AG04449 (cell line): ENCODE data around the gene HDAC5.
A peak's percentile ranks its signal among the peaks of the same experiment; 100 is the strongest.

Source experiments
- CTCF ChIA-PET: fragments of 350-600 bp; formaldehyde crosslinking; extraction: SDS; loops from one replicate; lab custom pipeline; 2021; ENCODE audit warnings: antibody characterized with exemption; lab: Yijun Ruan, JAX
- POLR2A ChIA-PET: fragments of 400-600, 350-600 bp; formaldehyde crosslinking; extraction: SDS; loops from one replicate; lab custom pipeline; 2020; ENCODE audit warnings: antibody characterized with exemption, inconsistent platforms; lab: Yijun Ruan, JAX
- DNase-seq: peaks from one replicate; pipeline ENCODE4 v3.0.0-alpha.2; 2010; ENCODE audit warnings: low read depth, low spot score
- H3K4me3 ChIP-seq: 2 replicates; pipeline ENCODE4 v1.5.1; 2011; ENCODE audit warnings: low read depth, mild to moderate bottlenecking, control low read depth, low read length
- TF ChIP-seq, protein P1 (sequence below): IDR thresholded peaks from one replicate; pipeline ENCODE4 v1.5.1; 2011; ENCODE audit warnings: mild to moderate bottlenecking, moderate library complexity, low read length, control low read depth, inconsistent platforms; ENCODE audit not compliant: insufficient read depth; ENCODE audit errors: missing control alignments

Gene HDAC5

DNA sequence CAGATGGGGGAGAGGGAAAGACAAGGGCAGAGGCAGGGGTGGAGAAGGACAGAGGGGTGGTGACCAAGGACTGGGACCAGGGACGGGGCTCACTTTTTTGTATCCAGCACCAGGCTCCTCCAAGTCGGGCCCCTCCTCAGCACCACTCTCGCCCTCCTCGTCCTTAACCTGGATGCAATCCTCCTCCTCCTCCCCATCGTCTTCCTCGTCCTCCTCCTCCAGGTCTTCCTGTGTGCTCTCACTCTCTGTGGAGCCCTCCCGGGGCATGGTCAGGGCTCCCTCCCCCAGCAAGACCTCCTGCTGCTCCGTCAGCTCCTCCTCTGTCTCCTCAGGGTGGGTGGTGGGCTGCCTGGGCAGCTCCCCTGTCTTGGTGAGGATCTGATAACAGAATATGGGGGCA is 36.1 kb downstream of the HDAC5 start:
- 0 out of 2 replicates have a peak overlapping the region, but pooled peaks have one; percentile 8 for H3K4me3 ChIP-seq
- ChIA-PET POLR2A (interaction anchor here (0.7 to 1.5 kb wide), 5 partner anchors 8 to 29 kb away, joined by 3 to 6 read pairs (median 4); partner anchors contain the start of gene G6PC3), CTCF (interaction anchor here (1.2 to 6.2 kb wide), 4 partner anchors 12 to 32 kb away, joined by 4 to 39 read pairs (median 13); partner anchors contain the start of gene G6PC3)
- TF ChIP-seq, protein P1, sequence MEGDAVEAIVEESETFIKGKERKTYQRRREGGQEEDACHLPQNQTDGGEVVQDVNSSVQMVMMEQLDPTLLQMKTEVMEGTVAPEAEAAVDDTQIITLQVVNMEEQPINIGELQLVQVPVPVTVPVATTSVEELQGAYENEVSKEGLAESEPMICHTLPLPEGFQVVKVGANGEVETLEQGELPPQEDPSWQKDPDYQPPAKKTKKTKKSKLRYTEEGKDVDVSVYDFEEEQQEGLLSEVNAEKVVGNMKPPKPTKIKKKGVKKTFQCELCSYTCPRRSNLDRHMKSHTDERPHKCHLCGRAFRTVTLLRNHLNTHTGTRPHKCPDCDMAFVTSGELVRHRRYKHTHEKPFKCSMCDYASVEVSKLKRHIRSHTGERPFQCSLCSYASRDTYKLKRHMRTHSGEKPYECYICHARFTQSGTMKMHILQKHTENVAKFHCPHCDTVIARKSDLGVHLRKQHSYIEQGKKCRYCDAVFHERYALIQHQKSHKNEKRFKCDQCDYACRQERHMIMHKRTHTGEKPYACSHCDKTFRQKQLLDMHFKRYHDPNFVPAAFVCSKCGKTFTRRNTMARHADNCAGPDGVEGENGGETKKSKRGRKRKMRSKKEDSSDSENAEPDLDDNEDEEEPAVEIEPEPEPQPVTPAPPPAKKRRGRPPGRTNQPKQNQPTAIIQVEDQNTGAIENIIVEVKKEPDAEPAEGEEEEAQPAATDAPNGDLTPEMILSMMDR, result no peak
- DNase-seq, result no peak

DNA sequence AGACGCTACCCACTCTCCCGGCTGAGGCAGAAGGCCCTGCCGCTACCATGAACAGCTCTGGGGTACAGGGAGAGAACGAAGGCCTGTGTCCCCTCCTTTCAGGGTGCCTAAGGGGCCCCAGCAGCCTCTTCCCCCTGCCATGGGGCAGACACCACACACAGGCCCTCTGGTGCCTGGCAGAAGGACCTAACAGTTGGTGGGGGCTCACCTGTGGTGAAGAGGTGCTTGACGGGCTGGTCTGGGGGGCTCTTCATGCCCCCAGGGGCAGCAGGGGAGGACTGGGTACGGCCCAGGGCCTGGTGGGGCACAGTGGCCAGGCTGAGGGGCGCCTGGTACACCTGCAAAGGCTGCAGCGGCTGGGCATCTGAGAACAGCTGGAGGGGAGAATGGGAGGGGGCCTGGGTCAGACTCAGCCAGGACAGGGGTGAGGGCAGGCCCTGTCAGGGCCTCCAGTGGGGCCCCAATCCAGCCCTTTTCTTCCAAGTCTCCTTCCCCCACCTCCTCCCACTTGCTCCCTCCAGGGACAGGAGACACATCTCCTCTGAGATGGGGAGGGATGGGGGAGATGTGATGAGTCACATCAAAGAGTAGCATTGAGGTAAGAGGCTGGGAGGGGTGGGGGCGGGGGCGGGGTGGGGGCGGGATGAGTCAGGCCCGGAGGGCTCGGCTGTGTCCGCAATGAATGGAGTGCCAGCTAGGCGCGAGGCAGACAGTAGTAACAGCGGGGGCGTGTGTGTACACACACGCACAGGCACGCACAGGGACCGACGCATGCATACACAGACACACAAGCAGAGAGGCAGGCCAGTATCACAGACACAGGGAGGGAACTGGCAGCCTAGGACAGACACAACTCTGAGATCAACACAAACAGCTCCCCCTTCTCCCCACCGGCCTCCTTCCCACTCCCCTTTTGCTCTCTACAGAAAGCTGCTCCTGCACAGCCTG is 36.8 kb downstream of the HDAC5 start:
- CTCF ChIA-PET, result interaction anchor here (1.1 to 6.2 kb wide), 7 partner anchors 13 to 146 kb away, joined by 3 to 39 read pairs (median 5); partner anchors contain the start of genes G6PC3 and HDAC5
- H3K4me3 ChIP-seq, result peak overlapping the region; percentile 8
- DNase-seq, result no peak
- TF ChIP-seq, protein P1, result no peak
- POLR2A ChIA-PET, result interaction anchor here (0.6 to 1.5 kb wide), 7 partner anchors 9 to 100 kb away, joined by 3 to 6 read pairs (median 3); partner anchors contain the start of genes G6PC3, HDAC5 and TMUB2

DNA sequence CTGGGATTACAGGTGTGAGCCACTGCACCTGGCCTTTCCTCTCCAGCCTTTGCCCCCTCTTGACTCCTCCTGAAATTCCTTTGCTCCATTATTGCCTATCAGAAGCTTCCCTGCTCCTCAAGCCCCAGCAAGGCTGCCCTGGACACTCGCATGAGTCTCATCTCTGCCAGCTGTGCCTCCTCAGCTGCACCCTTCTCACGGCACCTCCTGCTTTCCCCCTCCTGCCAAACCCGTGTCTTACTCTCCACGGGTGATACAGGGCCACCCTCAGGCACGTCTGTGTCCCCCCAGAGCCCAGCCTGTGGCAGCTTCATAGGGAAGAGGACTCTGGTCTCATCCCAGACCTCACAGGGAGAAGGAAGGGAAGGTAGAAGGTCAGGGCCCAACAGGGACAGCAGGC is 37.5 kb downstream of the HDAC5 start:
- no peak for DNase-seq
- H3K4me3 ChIP-seq, result no peak overlapping the region
- TF ChIP-seq, protein P1, result no peak
- ChIA-PET CTCF (interaction anchor here (1.1 to 6.2 kb wide), 6 partner anchors 13 to 145 kb away, joined by 3 to 39 read pairs (median 4); partner anchors contain the start of genes G6PC3 and HDAC5), POLR2A (interaction anchor here (1.1 kb wide), 1 partner anchor 38 kb away, joined by 3 read pairs; the partner anchor contains the start of gene HDAC5)

DNA sequence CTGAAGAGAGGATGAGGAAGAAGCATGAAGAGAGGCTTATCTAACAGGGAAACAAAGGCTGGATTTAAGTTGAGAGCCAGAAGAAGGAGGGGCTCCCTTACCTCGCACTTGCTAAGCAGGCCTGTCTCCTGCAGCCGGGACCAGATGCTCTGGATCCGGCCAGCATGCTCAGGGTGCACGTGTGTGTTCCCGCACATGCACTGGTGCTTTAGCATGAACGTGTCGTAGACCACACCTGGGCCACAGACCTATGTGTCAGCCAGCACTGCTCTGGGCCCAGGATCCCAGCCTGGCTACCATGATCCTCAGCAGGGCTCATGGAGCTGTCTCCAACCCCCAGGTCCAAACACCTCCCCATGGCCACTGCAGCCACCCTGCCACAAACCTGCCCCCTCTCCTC is 38.5 kb downstream of the HDAC5 start:
- ChIA-PET CTCF (interaction anchor here (1.1 to 6.2 kb wide), 6 partner anchors 12 to 39 kb away, joined by 3 to 39 read pairs (median 10); partner anchors contain the start of genes G6PC3 and HDAC5), POLR2A (no interaction called here)
- TF ChIP-seq, protein P1, result no peak
- no peak overlapping the region for H3K4me3 ChIP-seq
- no peak for DNase-seq

DNA sequence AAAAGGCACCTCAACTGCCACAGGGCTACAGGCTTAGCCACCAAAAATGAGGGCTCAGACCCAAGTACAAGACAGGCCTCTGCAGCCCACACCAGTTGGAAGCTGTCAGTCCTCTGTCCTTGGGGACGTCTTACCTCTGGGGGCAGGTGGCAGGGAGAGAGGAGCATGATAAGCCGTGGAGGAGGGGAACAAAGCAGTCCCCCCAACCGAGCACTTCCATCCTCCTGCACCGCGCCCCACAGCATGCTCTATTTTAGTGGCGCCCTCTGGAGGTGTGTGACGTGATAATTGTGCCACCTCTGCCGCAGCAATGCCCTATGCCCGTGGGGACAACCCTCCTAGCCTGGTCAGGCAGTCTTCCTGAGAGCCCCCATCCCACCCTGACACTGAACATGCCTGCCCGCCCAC is 39.3 kb downstream of the HDAC5 start:
- DNase-seq, result no peak
- ChIA-PET POLR2A (interaction anchor here (1.4 kb wide), 1 partner anchor 40 kb away, joined by 4 read pairs; the partner anchor contains the start of gene HDAC5), CTCF (interaction anchor here (0.9 to 6.2 kb wide), 8 partner anchors 11 to 46 kb away, joined by 3 to 39 read pairs (median 4); partner anchors contain the start of gene G6PC3)
- H3K4me3 ChIP-seq, result no peak overlapping the region
- TF ChIP-seq, protein P1, result peak; percentile 25
